GM23338 (cell line): ENCODE measurements around the gene TECR. TPM values are rescaled to one million over a fixed set of nuclear protein-coding genes. Genes with fewer than 3 reads are reported as not detected.

ENCODE experiments used
- ATAC-seq: fragments of 200-7000 bp; cut with Tn5 transposase; 3 replicates; pipeline ENCODE4 v1.9.1; 2020
- DNase-seq: peaks from one replicate; pipeline ENCODE4 v3.0.0-alpha.2; 2015; ENCODE audit warnings: low spot score
- H2AFZ ChIP-seq: fragments of 200-600 bp; sonication (generic); 2 replicates; pipeline ENCODE4 v1.8.0; 2016; ENCODE audit warnings: antibody characterized with exemption, mild to moderate bottlenecking, moderate library complexity
- H3F3A ChIP-seq: fragments of 200-600 bp; sonication (generic); replicated peaks from 2 replicates; pipeline ENCODE4 v1.8.0; 2017; ENCODE audit warnings: antibody characterized with exemption, mixed run types, low read depth
- H3K27ac ChIP-seq: fragments of 200-600 bp; sonication (generic); 2 replicates; pipeline ENCODE4 v1.6.1; 2016; ENCODE audit warnings: low read depth
- H3K27me3 ChIP-seq: fragments of 200-600 bp; sonication (generic); 2 replicates; pipeline ENCODE4 v1.8.0; 2016; ENCODE audit warnings: mild to moderate bottlenecking, mixed run types, moderate library complexity; ENCODE audit not compliant: insufficient read depth
- H3K36me3 ChIP-seq: fragments of 200-600 bp; sonication (generic); 2 replicates; pipeline ENCODE4 v1.8.0; 2016; ENCODE audit warnings: mild to moderate bottlenecking; ENCODE audit not compliant: insufficient read depth
- H3K4me1 ChIP-seq: fragments of 200-600 bp; sonication (generic); 2 replicates; pipeline ENCODE4 v1.8.0; 2016; ENCODE audit warnings: mild to moderate bottlenecking, moderate library complexity; ENCODE audit not compliant: insufficient read depth
- H3K4me2 ChIP-seq: fragments of 200-600 bp; sonication (generic); 2 replicates; pipeline ENCODE4 v1.7.1; 2017; ENCODE audit warnings: mixed run types
- H3K4me3 ChIP-seq: fragments of 200-600 bp; sonication (generic); 2 replicates; pipeline ENCODE4 v1.6.1; 2016; ENCODE audit warnings: mixed run types
- H3K79me2 ChIP-seq: fragments of 200-600 bp; sonication (generic); replicated peaks from 2 replicates; pipeline ENCODE4 v1.8.0; 2017; ENCODE audit warnings: mild to moderate bottlenecking; ENCODE audit not compliant: insufficient read depth
- H3K9me2 ChIP-seq: fragments of 200-600 bp; sonication (generic); 2 replicates; pipeline ENCODE4 v1.8.0; 2017; ENCODE audit not compliant: insufficient read depth
- H4K20me1 ChIP-seq: fragments of 200-600 bp; sonication (generic); replicated peaks from 2 replicates; pipeline ENCODE4 v1.8.0; 2017; ENCODE audit warnings: mild to moderate bottlenecking; ENCODE audit not compliant: insufficient read depth
- H3K27ac Mint-ChIP-seq: 2 replicates; pipeline ENCODE4 v1.8.0; 2020; ENCODE audit warnings: inconsistent platforms, mild to moderate bottlenecking, moderate library complexity, mixed read lengths
- H3K27me3 Mint-ChIP-seq: 3 replicates; pipeline ENCODE4 v1.8.0; 2022; ENCODE audit warnings: low read depth, mild to moderate bottlenecking, moderate library complexity, mixed read lengths, inconsistent platforms; ENCODE audit not compliant: insufficient read depth, poor library complexity
- H3K36me3 Mint-ChIP-seq: 3 replicates; pipeline ENCODE4 v1.8.0; 2021; ENCODE audit warnings: low read depth, mild to moderate bottlenecking, inconsistent platforms, moderate library complexity, mixed read lengths
- H3K4me1 Mint-ChIP-seq: 3 replicates; pipeline ENCODE4 v1.8.0; 2020; ENCODE audit warnings: mild to moderate bottlenecking, inconsistent platforms, mixed read lengths
- H3K4me3 Mint-ChIP-seq: 3 replicates; pipeline ENCODE4 v1.8.0; 2021; ENCODE audit warnings: moderate library complexity, mild to moderate bottlenecking, inconsistent platforms, mixed read lengths
- H3K9me3 Mint-ChIP-seq: 3 replicates; pipeline ENCODE4 v1.8.0; 2020; ENCODE audit warnings: moderate library complexity, mild to moderate bottlenecking, inconsistent platforms, mixed read lengths
- CREB1 ChIP-seq: fragments of 250-450 bp; sonication (Bioruptor Pico); IDR thresholded peaks from 2 replicates; pipeline ENCODE4 v1.5.0; 2020; ENCODE audit warnings: low read depth, mild to moderate bottlenecking, moderate library complexity
- EZH2 ChIP-seq: fragments of 200-600 bp; sonication (generic); IDR thresholded peaks from one replicate; pipeline ENCODE4 v1.8.0; 2017; ENCODE audit warnings: antibody characterized with exemption, mild to moderate bottlenecking, low read depth; ENCODE audit not compliant: unreplicated experiment
- EZH2phosphoT487 ChIP-seq: fragments of 200-600 bp; sonication (generic); IDR thresholded peaks from one replicate; pipeline ENCODE4 v1.8.1; 2018; ENCODE audit warnings: antibody characterized with exemption; ENCODE audit not compliant: unreplicated experiment
- JUNB ChIP-seq: IDR thresholded peaks from one replicate; pipeline ENCODE4 v1.6.1; 2016; ENCODE audit warnings: antibody characterized with exemption; ENCODE audit not compliant: unreplicated experiment
- NANOG ChIP-seq: IDR thresholded peaks from 2 replicates; pipeline ENCODE4 v1.6.1; 2016; ENCODE audit warnings: antibody characterized with exemption, borderline replicate concordance
- POLR2AphosphoS5 ChIP-seq: IDR thresholded peaks from 2 replicates; pipeline ENCODE4 v1.6.1; 2016; ENCODE audit warnings: antibody characterized with exemption, low read depth
- STAT1 ChIP-seq: IDR thresholded peaks from one replicate; pipeline ENCODE4 v1.6.1; 2016; ENCODE audit warnings: antibody characterized with exemption; ENCODE audit not compliant: unreplicated experiment
- ZNF114 ChIP-seq: fragments of 250-450 bp; sonication (Bioruptor Pico); IDR thresholded peaks from 2 replicates; pipeline ENCODE4 v1.5.0; 2020; ENCODE audit warnings: mild to moderate bottlenecking, moderate library complexity
- ZNF331 ChIP-seq: fragments of 250-450 bp; sonication (Bioruptor Pico); IDR thresholded peaks from 2 replicates; pipeline ENCODE4 v1.5.0; 2020; ENCODE audit warnings: low read depth, mild to moderate bottlenecking, moderate library complexity
- ZNF462 ChIP-seq: fragments of 250-450 bp; sonication (Bioruptor Pico); IDR thresholded peaks from 2 replicates; pipeline ENCODE4 v1.5.0; 2020; ENCODE audit warnings: mild to moderate bottlenecking, moderate library complexity
- polyA plus RNA-seq: library from polyadenylated mRNA; unstranded; fragments of >200 nt; fragmentation: Nextera tagmentation; extraction: Ambion mirVana; gene quantifications from 2 replicates; pipeline ENCODE4 v1.2.1, GENCODE V29; 2016
- total RNA-seq: library from RNA; depleted of rRNA; stranded (reverse); fragments of >200 nt; shearing (Covaris generic); gene quantifications from 2 replicates; pipeline ENCODE4 v1.2.3, GENCODE V29; 2014
- TF ChIP-seq, protein P1 (sequence below): IDR thresholded peaks from one replicate; pipeline ENCODE4 v1.6.1; 2018; ENCODE audit warnings: antibody characterized with exemption; ENCODE audit not compliant: unreplicated experiment
- TF ChIP-seq, protein P2 (sequence below), 2 experiments: fragments of 200-600 bp in 1 of 2; sonication (generic) in 1 of 2; conservative IDR thresholded peaks; 2 replicates each; pipeline versions ENCODE4 v1.5.1 to v1.6.1; 2016 to 2017; ENCODE audit warnings: antibody characterized with exemption in 2 of 2, low read depth in 2 of 2, mild to moderate bottlenecking in 2 of 2, moderate library complexity in 1 of 2
- TF ChIP-seq, protein P3 (sequence below): IDR thresholded peaks from 2 replicates; pipeline ENCODE4 v1.6.1; 2016; ENCODE audit warnings: antibody characterized with exemption

Gene TECR
- total and polyA plus RNA-seq, 2 experiments from 2014 or later: 107 to 268 TPM

DNA sequence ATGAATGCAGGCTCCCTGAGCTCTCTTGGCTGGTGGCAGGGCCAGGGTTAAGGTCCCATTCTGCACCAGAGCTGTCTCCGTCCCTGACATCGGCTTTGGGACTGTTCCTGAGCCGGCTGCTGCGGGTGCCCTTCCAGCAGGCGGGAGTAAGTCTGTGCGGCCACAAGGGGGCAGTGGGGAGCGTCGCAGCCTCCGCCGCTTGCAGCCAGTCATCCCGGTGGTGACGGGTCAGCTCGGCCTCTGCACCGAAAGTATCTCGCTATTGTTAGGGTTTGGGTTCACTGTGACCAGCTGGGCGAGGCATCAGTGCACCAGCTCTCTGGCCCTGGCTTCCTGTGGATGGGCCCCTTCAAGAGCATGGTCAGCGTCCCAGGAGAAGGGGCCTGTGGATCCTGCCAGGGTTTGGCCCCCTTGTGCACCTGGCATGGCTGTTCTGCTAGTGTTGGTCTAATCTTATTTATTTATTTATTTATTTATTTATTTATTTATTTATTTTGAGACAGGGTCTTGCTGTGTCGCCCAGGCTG lies 27.3 kb downstream of the TECR start:
- Mint-ChIP-seq H3K9me3 (no peaks in the 10 kb centered on the region), H3K36me3 (no peaks in the 10 kb centered on the region), H3K27me3 (peaks cover 22% of the 10 kb centered on the region), H3K4me3 (no peak overlapping the region), H3K27ac (peak overlapping the region; percentile 19; the same call in 1 of the 2 replicates), H3K4me1 (peaks cover 32% of the 10 kb centered on the region)
- H3K4me3 ChIP-seq: no peak overlapping the region
- no peaks in the 10 kb centered on the region for H3K9me2 ChIP-seq
- peaks cover 62% of the 10 kb centered on the region for H3K79me2 ChIP-seq
- ATAC-seq (peak; percentile 75), DNase-seq (peak; percentile 93)
- 0 out of 2 replicates have a peak overlapping the region, but pooled peaks have one; percentile 72 for H3K27ac ChIP-seq
- H2AFZ ChIP-seq: no peak overlapping the region
- H3F3A ChIP-seq: peaks cover 3% of the 10 kb centered on the region; the same call in 1 of the 2 replicates
- H3K36me3 ChIP-seq: no peaks in the 10 kb centered on the region
- H3K4me2 ChIP-seq: no peak overlapping the region
- TF ChIP-seq ZNF114 (CRISPR knock-in tag) (no peak), JUNB (no peak), STAT1 (no peak), ZNF331 (no peak), EZH2 (no peak), ZNF462 (CRISPR knock-in tag) (no peak), CREB1 (peak; percentile 54), POLR2AphosphoS5 (no peak), EZH2phosphoT487 (no peak), NANOG (no peak)
- TF ChIP-seq, protein P1, sequence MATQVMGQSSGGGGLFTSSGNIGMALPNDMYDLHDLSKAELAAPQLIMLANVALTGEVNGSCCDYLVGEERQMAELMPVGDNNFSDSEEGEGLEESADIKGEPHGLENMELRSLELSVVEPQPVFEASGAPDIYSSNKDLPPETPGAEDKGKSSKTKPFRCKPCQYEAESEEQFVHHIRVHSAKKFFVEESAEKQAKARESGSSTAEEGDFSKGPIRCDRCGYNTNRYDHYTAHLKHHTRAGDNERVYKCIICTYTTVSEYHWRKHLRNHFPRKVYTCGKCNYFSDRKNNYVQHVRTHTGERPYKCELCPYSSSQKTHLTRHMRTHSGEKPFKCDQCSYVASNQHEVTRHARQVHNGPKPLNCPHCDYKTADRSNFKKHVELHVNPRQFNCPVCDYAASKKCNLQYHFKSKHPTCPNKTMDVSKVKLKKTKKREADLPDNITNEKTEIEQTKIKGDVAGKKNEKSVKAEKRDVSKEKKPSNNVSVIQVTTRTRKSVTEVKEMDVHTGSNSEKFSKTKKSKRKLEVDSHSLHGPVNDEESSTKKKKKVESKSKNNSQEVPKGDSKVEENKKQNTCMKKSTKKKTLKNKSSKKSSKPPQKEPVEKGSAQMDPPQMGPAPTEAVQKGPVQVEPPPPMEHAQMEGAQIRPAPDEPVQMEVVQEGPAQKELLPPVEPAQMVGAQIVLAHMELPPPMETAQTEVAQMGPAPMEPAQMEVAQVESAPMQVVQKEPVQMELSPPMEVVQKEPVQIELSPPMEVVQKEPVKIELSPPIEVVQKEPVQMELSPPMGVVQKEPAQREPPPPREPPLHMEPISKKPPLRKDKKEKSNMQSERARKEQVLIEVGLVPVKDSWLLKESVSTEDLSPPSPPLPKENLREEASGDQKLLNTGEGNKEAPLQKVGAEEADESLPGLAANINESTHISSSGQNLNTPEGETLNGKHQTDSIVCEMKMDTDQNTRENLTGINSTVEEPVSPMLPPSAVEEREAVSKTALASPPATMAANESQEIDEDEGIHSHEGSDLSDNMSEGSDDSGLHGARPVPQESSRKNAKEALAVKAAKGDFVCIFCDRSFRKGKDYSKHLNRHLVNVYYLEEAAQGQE: no peak
- TF ChIP-seq, protein P2, sequence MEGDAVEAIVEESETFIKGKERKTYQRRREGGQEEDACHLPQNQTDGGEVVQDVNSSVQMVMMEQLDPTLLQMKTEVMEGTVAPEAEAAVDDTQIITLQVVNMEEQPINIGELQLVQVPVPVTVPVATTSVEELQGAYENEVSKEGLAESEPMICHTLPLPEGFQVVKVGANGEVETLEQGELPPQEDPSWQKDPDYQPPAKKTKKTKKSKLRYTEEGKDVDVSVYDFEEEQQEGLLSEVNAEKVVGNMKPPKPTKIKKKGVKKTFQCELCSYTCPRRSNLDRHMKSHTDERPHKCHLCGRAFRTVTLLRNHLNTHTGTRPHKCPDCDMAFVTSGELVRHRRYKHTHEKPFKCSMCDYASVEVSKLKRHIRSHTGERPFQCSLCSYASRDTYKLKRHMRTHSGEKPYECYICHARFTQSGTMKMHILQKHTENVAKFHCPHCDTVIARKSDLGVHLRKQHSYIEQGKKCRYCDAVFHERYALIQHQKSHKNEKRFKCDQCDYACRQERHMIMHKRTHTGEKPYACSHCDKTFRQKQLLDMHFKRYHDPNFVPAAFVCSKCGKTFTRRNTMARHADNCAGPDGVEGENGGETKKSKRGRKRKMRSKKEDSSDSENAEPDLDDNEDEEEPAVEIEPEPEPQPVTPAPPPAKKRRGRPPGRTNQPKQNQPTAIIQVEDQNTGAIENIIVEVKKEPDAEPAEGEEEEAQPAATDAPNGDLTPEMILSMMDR (conservative IDR thresholded peaks at IDR 0.05; ENCODE audit: low read depth in 2 of 2): peak; percentile 89 to 96
- TF ChIP-seq, protein P3, sequence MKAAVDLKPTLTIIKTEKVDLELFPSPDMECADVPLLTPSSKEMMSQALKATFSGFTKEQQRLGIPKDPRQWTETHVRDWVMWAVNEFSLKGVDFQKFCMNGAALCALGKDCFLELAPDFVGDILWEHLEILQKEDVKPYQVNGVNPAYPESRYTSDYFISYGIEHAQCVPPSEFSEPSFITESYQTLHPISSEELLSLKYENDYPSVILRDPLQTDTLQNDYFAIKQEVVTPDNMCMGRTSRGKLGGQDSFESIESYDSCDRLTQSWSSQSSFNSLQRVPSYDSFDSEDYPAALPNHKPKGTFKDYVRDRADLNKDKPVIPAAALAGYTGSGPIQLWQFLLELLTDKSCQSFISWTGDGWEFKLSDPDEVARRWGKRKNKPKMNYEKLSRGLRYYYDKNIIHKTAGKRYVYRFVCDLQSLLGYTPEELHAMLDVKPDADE: no peak
- peaks cover 10% of the 10 kb centered on the region; the same call in 1 of the 2 replicates for H4K20me1 ChIP-seq
- peaks cover 20% of the 10 kb centered on the region; the same call in 1 of the 2 replicates for H3K4me1 ChIP-seq
- H3K27me3 ChIP-seq: no peaks in the 10 kb centered on the region
